ENCODE measurements around the gene SUN1. TPM values are rescaled to one million over a fixed set of nuclear protein-coding genes. Genes with fewer than 3 reads are reported as not detected.

The SUN1 gene
- total RNA-seq, 1 donor: 73.4 TPM

- no peak for DNase-seq (ENCODE audit: low read depth)
- TF ChIP-seq CTCF (IDR thresholded peaks at IDR 0.05; ENCODE audit: insufficient read depth, low read depth, low read length): no peak
- no peak overlapping the region for H3K4me3 ChIP-seq (ENCODE audit: low read depth, low read length)
Observed at GRCh38 chr7:863106-863505, 30.8 kb downstream of the SUN1 start.

DNA sequence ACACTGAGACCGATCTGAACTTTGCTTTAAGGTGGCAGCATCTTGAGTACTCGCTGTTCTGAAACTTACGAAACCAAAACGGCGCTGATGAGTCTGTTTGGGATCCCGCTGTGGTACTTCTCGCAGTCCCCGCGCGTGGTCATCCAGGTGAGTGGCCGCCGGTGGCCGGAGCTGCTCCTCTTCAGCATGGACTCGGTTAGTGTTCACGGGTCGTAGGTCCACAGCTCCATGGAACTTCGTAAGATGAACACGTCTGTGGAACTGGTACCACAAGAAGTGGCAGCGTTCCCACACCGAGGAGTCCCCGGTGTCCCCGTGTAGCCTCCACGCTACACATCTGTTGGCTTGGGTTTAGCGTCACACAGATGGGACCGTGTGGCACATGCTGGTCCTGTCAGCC is 33.6 kb downstream of the SUN1 start:
- no peak for TF ChIP-seq CTCF (IDR thresholded peaks at IDR 0.05; ENCODE audit: insufficient read depth, low read depth, low read length)
- H3K4me3 ChIP-seq (ENCODE audit: low read depth, low read length): no peak overlapping the region
- no peak for DNase-seq (ENCODE audit: low read depth)

DNA sequence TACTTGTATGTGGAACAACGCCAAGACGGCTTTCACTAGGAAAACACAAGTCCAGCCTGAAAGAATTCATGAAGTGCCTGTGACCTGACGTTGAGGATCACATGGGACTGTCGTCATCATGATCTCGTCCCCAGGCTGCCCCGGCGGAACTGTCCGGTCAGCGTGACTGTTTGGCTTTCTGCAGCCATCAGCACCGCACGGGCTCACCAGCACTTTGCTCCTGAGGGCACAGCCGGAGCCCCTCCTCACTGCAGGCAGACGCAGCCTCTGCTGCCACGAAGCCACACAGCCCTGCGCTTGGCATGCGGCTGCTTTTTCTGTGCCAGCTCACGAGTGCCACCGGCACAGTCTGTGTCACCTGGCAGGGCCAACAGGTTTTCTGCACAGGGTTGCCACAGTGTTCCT is 34.7 kb downstream of the SUN1 start:
- TF ChIP-seq CTCF (IDR thresholded peaks at IDR 0.05; ENCODE audit: insufficient read depth, low read depth, low read length): no peak
- DNase-seq (ENCODE audit: low read depth): peak; percentile 90
- H3K4me3 ChIP-seq (ENCODE audit: low read depth, low read length): no peak overlapping the region

GRCh38 chr7:867406-868188 is 35.3 kb downstream of the SUN1 start:
- peak; percentile 73 for DNase-seq (ENCODE audit: low read depth)
- no peak overlapping the region for H3K4me3 ChIP-seq (ENCODE audit: low read depth, low read length)
- no peak for TF ChIP-seq CTCF (IDR thresholded peaks at IDR 0.05; ENCODE audit: insufficient read depth, low read depth, low read length)

GRCh38 chr7:868189-868486 is 35.9 kb downstream of the SUN1 start:
- no peak for DNase-seq (ENCODE audit: low read depth)
- no peak overlapping the region for H3K4me3 ChIP-seq (ENCODE audit: low read depth, low read length)
- TF ChIP-seq CTCF (IDR thresholded peaks at IDR 0.05; ENCODE audit: insufficient read depth, low read depth, low read length): no peak

DNA sequence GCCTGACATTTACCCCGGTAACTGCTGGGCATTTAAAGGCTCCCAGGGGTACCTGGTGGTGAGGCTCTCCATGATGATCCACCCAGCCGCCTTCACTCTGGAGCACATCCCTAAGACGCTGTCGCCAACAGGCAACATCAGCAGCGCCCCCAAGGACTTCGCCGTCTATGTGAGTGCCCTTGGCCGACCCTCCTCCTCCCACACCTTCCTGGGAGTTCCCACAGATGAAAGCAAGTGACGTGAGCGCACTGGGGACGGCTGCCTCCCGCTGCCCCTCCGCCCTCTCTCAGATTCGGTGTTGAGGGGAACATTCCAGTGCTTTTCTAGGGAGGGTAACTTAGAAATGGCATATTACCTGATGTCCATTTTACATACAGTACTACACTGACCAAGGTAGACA is 37.1 kb downstream of the SUN1 start:
- no peak for TF ChIP-seq CTCF (IDR thresholded peaks at IDR 0.05; ENCODE audit: insufficient read depth, low read depth, low read length)
- H3K4me3 ChIP-seq (ENCODE audit: low read depth, low read length): no peak overlapping the region
- DNase-seq (ENCODE audit: low read depth): no peak
